Activated gamma-delta T cell treated with anti-CD3 and anti-CD28 coated beads, Interleukin-2, amount 50 U/mL, for 16 hours (primary cell): ENCODE results near the gene RNF213.
"Not testable (repeated sequence)": the region's sequence is repeated elsewhere in the genome, so short reads cannot be mapped to it uniquely, and the experiment has no call there.

Source experiments
- DNase-seq: peaks from one replicate; pipeline ENCODE4 v3.0.0-alpha.2; 2020; ENCODE audit warnings: low read depth

Gene RNF213

GRCh38 chr17:80270836-80271235, 10.2 kb downstream of the RNF213 start:
- DNase-seq, result no peak

GRCh38 chr17:80272366-80272765, 11.7 kb downstream of the RNF213 start:
- DNase-seq, result no peak

- DNase-seq, result no peak
These were observed 13.7 kb downstream of the RNF213 start for GRCh38 chr17:80274331-80274730.

- DNase-seq, result no peak
These were observed 14.3 kb downstream of the RNF213 start for GRCh38 chr17:80274871-80275449.

- not testable (repeated sequence) for DNase-seq
These were observed 15.2 kb downstream of the RNF213 start for GRCh38 chr17:80275857-80276256.

GRCh38 chr17:80277751-80278671, 17.4 kb downstream of the RNF213 start:
- DNase-seq, result no peak

GRCh38 chr17:80279895-80280294, 19.2 kb downstream of the RNF213 start:
- DNase-seq, result no peak

GRCh38 chr17:80281516-80281915, 20.9 kb downstream of the RNF213 start:
- no peak for DNase-seq

- DNase-seq, result no peak
These were observed 22.6 kb downstream of the RNF213 start for GRCh38 chr17:80283116-80283852.

- DNase-seq, result no peak
These were observed 24.0 kb downstream of the RNF213 start for GRCh38 chr17:80284631-80285030.

- no peak for DNase-seq
These were observed 24.7 kb downstream of the RNF213 start for GRCh38 chr17:80285237-80285920.

- DNase-seq, result no peak
These were observed 25.9 kb downstream of the RNF213 start for GRCh38 chr17:80286638-80286960.

GRCh38 chr17:80287038-80287437, 26.4 kb downstream of the RNF213 start:
- DNase-seq, result no peak

- no peak for DNase-seq
These were observed 27.3 kb downstream of the RNF213 start for GRCh38 chr17:80287806-80288567.

GRCh38 chr17:80289616-80290015, 29.0 kb downstream of the RNF213 start:
- no peak for DNase-seq

- DNase-seq, result no peak
These were observed 29.5 kb downstream of the RNF213 start for GRCh38 chr17:80290156-80290555.

- no peak for DNase-seq
These were observed 30.6 kb downstream of the RNF213 start for GRCh38 chr17:80291260-80291659.

GRCh38 chr17:80291691-80292487, 31.2 kb downstream of the RNF213 start:
- no peak for DNase-seq

GRCh38 chr17:80292521-80292971, 31.9 kb downstream of the RNF213 start:
- DNase-seq, result no peak

- DNase-seq, result no peak
These were observed 33.6 kb downstream of the RNF213 start for GRCh38 chr17:80294210-80294609.

GRCh38 chr17:80294653-80295052, 34.0 kb downstream of the RNF213 start:
- no peak for DNase-seq
